ENCODE data around the gene ITGA5. TPM values are rescaled to one million over a fixed set of nuclear protein-coding genes. Genes with fewer than 3 reads are reported as not detected.

The ITGA5 gene
- total and polyA plus RNA-seq, 12 donors, result 31.9 to 154 (median 48.8) TPM

DNA sequence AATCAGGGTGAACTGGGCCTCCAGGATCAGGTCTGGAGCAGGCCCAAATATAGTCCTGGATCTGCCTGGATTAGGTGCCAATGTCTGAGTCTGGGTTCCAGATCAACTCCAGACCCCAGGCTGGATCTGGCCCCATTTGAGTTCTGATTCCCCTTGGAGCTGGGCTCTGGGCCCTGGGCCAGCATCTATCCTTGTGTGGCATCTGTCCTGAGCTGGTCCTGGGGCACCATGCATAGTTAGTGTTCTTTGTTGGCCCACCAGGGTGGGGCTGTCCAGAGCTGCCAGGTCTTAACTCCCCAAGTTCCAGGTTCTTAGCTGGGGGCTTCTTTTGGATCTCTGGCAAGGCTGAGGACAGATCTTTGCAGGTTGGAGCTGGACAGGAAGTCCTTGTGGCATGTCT is 23.5 kb downstream of the ITGA5 start:
- Histone ChIP-seq H3K4me1 (peaks cover 0 to 37% (median 7%) of the 10 kb centered on the region in 9 donors), H3K4me3 (no peak overlapping the region), H3K36me3 (peaks cover 0 to 86% (median 35%) of the 10 kb centered on the region in 9 donors), H3K27me3 (no peaks in the 10 kb centered on the region), H3K9me3 (no peaks in the 10 kb centered on the region), H3K27ac (no peak overlapping the region)
- ATAC-seq (no peak), DNase-seq (no peak)
- intact Hi-C loops (cut with DNase I), result no loop called here
- TF ChIP-seq, protein P1, sequence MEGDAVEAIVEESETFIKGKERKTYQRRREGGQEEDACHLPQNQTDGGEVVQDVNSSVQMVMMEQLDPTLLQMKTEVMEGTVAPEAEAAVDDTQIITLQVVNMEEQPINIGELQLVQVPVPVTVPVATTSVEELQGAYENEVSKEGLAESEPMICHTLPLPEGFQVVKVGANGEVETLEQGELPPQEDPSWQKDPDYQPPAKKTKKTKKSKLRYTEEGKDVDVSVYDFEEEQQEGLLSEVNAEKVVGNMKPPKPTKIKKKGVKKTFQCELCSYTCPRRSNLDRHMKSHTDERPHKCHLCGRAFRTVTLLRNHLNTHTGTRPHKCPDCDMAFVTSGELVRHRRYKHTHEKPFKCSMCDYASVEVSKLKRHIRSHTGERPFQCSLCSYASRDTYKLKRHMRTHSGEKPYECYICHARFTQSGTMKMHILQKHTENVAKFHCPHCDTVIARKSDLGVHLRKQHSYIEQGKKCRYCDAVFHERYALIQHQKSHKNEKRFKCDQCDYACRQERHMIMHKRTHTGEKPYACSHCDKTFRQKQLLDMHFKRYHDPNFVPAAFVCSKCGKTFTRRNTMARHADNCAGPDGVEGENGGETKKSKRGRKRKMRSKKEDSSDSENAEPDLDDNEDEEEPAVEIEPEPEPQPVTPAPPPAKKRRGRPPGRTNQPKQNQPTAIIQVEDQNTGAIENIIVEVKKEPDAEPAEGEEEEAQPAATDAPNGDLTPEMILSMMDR (IDR thresholded peaks at IDR 0.05), result no peak

DNA sequence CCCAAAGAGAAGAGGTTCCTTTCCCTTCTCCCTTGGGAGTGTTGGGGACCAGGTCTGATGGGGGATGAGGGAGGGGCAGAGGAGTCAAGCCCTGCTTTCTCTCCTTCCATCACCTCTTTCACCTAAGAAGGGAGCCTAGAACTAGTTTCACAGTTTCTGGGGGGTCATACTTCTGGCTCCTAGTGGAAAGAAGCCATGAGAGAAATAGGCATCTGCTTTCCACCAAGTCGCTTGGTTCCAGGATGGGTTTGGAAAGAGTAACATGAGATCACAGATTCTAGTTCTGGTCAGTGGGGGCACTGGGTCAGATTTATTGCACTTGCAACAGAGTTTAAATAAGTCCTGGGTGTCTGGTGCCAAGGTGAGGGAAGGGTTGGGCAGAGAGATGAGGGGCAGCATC is 24.1 kb downstream of the ITGA5 start:
- 91 to 94% methylated on average over 1 of the region's 1 CpG for WGBS, 2 donors
- Histone ChIP-seq H3K9me3 (no peaks in the 10 kb centered on the region), H3K4me1 (peaks cover 0 to 37% (median 7%) of the 10 kb centered on the region in 9 donors), H3K4me3 (no peak overlapping the region), H3K27me3 (no peaks in the 10 kb centered on the region), H3K36me3 (peaks cover 0 to 80% (median 30%) of the 10 kb centered on the region in 9 donors), H3K27ac (no peak overlapping the region)
- intact Hi-C loops (cut with DNase I), result no loop called here
- TF ChIP-seq, protein P1 (IDR thresholded peaks at IDR 0.05), result no peak
- ATAC-seq (no peak), DNase-seq (no peak)

DNA sequence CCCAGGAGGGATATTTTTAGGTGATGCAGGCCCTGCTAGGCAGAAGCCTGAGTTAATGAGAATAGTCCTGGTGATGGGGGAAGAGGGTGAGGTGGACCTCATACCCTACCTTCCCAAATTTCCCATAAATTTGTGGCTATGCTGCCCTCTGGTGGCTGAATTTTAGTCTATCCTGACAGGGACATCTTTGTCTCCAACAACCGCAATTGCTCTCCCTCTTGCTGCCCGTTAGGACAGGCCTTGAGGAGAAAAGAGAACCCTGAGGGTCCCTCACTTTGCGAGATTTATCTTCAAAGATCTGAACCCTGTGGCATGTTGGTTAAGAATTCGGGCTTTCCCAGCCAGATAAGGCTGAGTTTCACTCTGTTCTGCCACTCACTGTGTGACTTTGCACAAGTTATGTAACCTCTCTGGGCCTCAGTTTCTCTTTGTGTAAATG is 24.8 kb downstream of the ITGA5 start:
- H3K27ac ChIP-seq, result no peak overlapping the region
- H3K36me3 ChIP-seq, result peaks cover 0 to 74% (median 30%) of the 10 kb centered on the region in 9 donors
- no peaks in the 10 kb centered on the region for H3K27me3 ChIP-seq
- no peaks in the 10 kb centered on the region for H3K9me3 ChIP-seq
- TF ChIP-seq, protein P1 (IDR thresholded peaks at IDR 0.05), result peak; percentile 48 to 80 (median 73)
- H3K4me3 ChIP-seq, result no peak overlapping the region
- WGBS, 2 donors, result 55 to 61% methylated on average over 4 of the region's 4 CpGs
- peak in 7 of 8 donors; percentile 14 to 53 (median 37) for ATAC-seq
- no peak for DNase-seq
- peaks cover 0 to 37% (median 7%) of the 10 kb centered on the region in 9 donors for H3K4me1 ChIP-seq
- intact Hi-C loops (cut with DNase I), result no loop called here

DNA sequence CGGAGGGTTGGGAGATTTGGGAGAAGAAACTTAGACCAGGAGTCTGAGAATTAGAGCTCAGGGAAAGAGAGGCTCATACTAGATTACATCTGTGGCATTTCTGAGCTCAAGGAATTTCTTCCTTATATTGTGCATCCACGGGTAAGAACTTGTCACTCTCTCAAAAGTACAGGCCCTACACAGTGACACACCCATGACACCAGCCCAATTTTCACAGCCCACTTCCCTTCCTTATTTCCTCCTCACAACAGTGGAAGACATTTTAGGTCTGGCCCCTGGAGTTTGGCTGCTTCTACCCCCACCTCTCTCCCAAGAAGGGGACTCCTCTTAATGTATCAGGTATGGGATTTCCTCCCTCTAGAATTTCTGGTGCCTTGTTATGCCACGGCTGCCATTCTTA is 25.3 kb downstream of the ITGA5 start:
- Histone ChIP-seq H3K4me3 (no peak overlapping the region), H3K36me3 (peaks cover 0 to 68% (median 30%) of the 10 kb centered on the region in 9 donors), H3K27me3 (no peaks in the 10 kb centered on the region), H3K9me3 (no peaks in the 10 kb centered on the region), H3K27ac (no peak overlapping the region), H3K4me1 (peaks cover 0 to 37% (median 7%) of the 10 kb centered on the region in 9 donors)
- intact Hi-C loops (cut with DNase I), result no loop called here
- no peak for ATAC-seq
- TF ChIP-seq, protein P1 (IDR thresholded peaks at IDR 0.05), result no peak
- no peak for DNase-seq
- WGBS, 2 donors, result 81 to 83% methylated on average over 3 of the region's 3 CpGs

All from heart right ventricle (tissue), 16 donors.